IPS DF 6.9 (cell line): Measurements from ENCODE around the gene TOMM20.

ENCODE experiments used
- DNase-seq: peaks from one replicate; pipeline ENCODE4 v3.0.0-alpha.2; 2013; ENCODE audit warnings: low read depth, low spot score
- H3K27ac ChIP-seq: one replicate; pipeline ENCODE4 v1.5.1; 2013; ENCODE audit warnings: low read length, control low read depth
- H3K27me3 ChIP-seq: 2 replicates; pipeline ENCODE4 v1.6.1; 2013; ENCODE audit warnings: mild to moderate bottlenecking, low read length; ENCODE audit not compliant: control insufficient read depth, insufficient read depth
- H3K36me3 ChIP-seq: 2 replicates; pipeline ENCODE4 v1.6.1; 2013; ENCODE audit warnings: low read length; ENCODE audit not compliant: control insufficient read depth, insufficient read depth
- H3K4me1 ChIP-seq: 2 replicates; pipeline ENCODE4 v1.6.1; 2013; ENCODE audit warnings: low read length; ENCODE audit not compliant: control insufficient read depth, insufficient read depth
- H3K4me3 ChIP-seq: 2 replicates; pipeline ENCODE4 v1.5.1; 2013; ENCODE audit warnings: mild to moderate bottlenecking, low read length
- H3K9me3 ChIP-seq: 2 replicates; pipeline ENCODE4 v1.6.1; 2013; ENCODE audit warnings: low read length, inconsistent platforms; ENCODE audit not compliant: control insufficient read depth, insufficient read depth
- WGBS: extraction: QIAGEN DNeasy Blood & Tissue Kit; methylation state at CpG from one replicate; pipeline ENCODE4 v1.1.7; 2013; ENCODE audit warnings: mixed read lengths, missing lambda C conversion rate; ENCODE audit not compliant: insufficient read length, insufficient coverage; 5-methylcytosine and 5-hydroxymethylcytosine counted together

The TOMM20 gene

GRCh38 chr1:235122348-235122747 is 6.3 kb downstream of the TOMM20 start:
- Histone ChIP-seq H3K4me1 (no peaks in the 10 kb centered on the region), H3K27ac (no peak overlapping the region), H3K36me3 (peaks cover 20% of the 10 kb centered on the region; the same call in 1 of the 2 replicates), H3K27me3 (no peaks in the 10 kb centered on the region), H3K9me3 (no peaks in the 10 kb centered on the region), H3K4me3 (no peak overlapping the region)
- no CpG with 5 or more reads among the region's 1 CpG for WGBS
- DNase-seq = no peak

- Histone ChIP-seq H3K36me3 (peaks cover 30% of the 10 kb centered on the region; the same call in 1 of the 2 replicates), H3K4me3 (no peak overlapping the region)
- 100% methylated on average over 1 of the region's 7 CpGs for WGBS
These were observed 15.3 kb downstream of the TOMM20 start for GRCh38 chr1:235113183-235113917.

GRCh38 chr1:235112297-235113182 is 16.1 kb downstream of the TOMM20 start:
- no CpG with 5 or more reads among the region's 6 CpGs for WGBS
- no peaks in the 10 kb centered on the region for H3K9me3 ChIP-seq
- DNase-seq = no peak
- peaks cover 23% of the 10 kb centered on the region; the same call in 1 of the 2 replicates for H3K36me3 ChIP-seq
- no peaks in the 10 kb centered on the region for H3K27me3 ChIP-seq
- H3K4me1 ChIP-seq = no peaks in the 10 kb centered on the region
- no peak overlapping the region for H3K4me3 ChIP-seq
- no peak overlapping the region for H3K27ac ChIP-seq

More at GRCh38 chr1:235113183-235113917, 15.3 kb downstream of the TOMM20 start:
- Histone ChIP-seq H3K9me3 (no peaks in the 10 kb centered on the region), H3K4me1 (no peaks in the 10 kb centered on the region), H3K27me3 (no peaks in the 10 kb centered on the region), H3K27ac (no peak overlapping the region)
- DNase-seq = no peak

GRCh38 chr1:235111107-235111506 is 17.5 kb downstream of the TOMM20 start:
- H3K4me1 ChIP-seq = no peaks in the 10 kb centered on the region
- H3K4me3 ChIP-seq = no peak overlapping the region
- DNase-seq = no peak
- no peak overlapping the region for H3K27ac ChIP-seq
- no CpG with 5 or more reads among the region's 3 CpGs for WGBS
- no peaks in the 10 kb centered on the region for H3K27me3 ChIP-seq
- no peaks in the 10 kb centered on the region for H3K9me3 ChIP-seq
- H3K36me3 ChIP-seq = peaks cover 20% of the 10 kb centered on the region; the same call in 1 of the 2 replicates

- Histone ChIP-seq H3K27ac (no peak overlapping the region), H3K9me3 (no peaks in the 10 kb centered on the region), H3K27me3 (no peaks in the 10 kb centered on the region), H3K36me3 (peaks cover 14% of the 10 kb centered on the region; the same call in 1 of the 2 replicates), H3K4me3 (no peak overlapping the region), H3K4me1 (no peaks in the 10 kb centered on the region)
- DNase-seq = no peak
- WGBS = no CpG with 5 or more reads among the region's 11 CpGs
These were observed 19.8 kb downstream of the TOMM20 start for GRCh38 chr1:235108876-235109275.

- Histone ChIP-seq H3K27me3 (no peaks in the 10 kb centered on the region), H3K4me3 (no peak overlapping the region), H3K9me3 (no peaks in the 10 kb centered on the region), H3K4me1 (no peaks in the 10 kb centered on the region), H3K27ac (no peak overlapping the region), H3K36me3 (peaks cover 12% of the 10 kb centered on the region; the same call in 1 of the 2 replicates)
- DNase-seq = no peak
- WGBS = no CpG with 5 or more reads among the region's 1 CpG
These were observed 20.4 kb downstream of the TOMM20 start for GRCh38 chr1:235108185-235108593.

- WGBS = no CpG with 5 or more reads among the region's 16 CpGs
- H3K4me3 ChIP-seq = no peak overlapping the region
- H3K9me3 ChIP-seq = no peaks in the 10 kb centered on the region
- H3K27me3 ChIP-seq = no peaks in the 10 kb centered on the region
- no peak for DNase-seq
- H3K36me3 ChIP-seq = peaks cover 11% of the 10 kb centered on the region; the same call in 1 of the 2 replicates
- H3K4me1 ChIP-seq = no peaks in the 10 kb centered on the region
- no peak overlapping the region for H3K27ac ChIP-seq
These were observed 21.1 kb downstream of the TOMM20 start for GRCh38 chr1:235107368-235108184.

GRCh38 chr1:235106457-235106856 is 22.2 kb downstream of the TOMM20 start:
- DNase-seq = no peak
- no peaks in the 10 kb centered on the region for H3K27me3 ChIP-seq
- H3K27ac ChIP-seq = no peak overlapping the region
- WGBS = no CpG with 5 or more reads among the region's 4 CpGs
- H3K4me3 ChIP-seq = no peak overlapping the region
- H3K36me3 ChIP-seq = peaks cover 11% of the 10 kb centered on the region; the same call in 1 of the 2 replicates
- no peaks in the 10 kb centered on the region for H3K9me3 ChIP-seq
- H3K4me1 ChIP-seq = no peaks in the 10 kb centered on the region

GRCh38 chr1:235105051-235106043 is 23.3 kb downstream of the TOMM20 start:
- H3K9me3 ChIP-seq = no peaks in the 10 kb centered on the region
- peaks cover 7% of the 10 kb centered on the region; the same call in 1 of the 2 replicates for H3K36me3 ChIP-seq
- no CpG with 5 or more reads among the region's 12 CpGs for WGBS
- no peaks in the 10 kb centered on the region for H3K27me3 ChIP-seq
- no peak overlapping the region for H3K27ac ChIP-seq
- no peaks in the 10 kb centered on the region for H3K4me1 ChIP-seq
- DNase-seq = no peak
- no peak overlapping the region for H3K4me3 ChIP-seq
